Measurements from ENCODE around the gene SAP30BP. TPM values are rescaled to one million over a fixed set of nuclear protein-coding genes. Genes with fewer than 3 reads are reported as not detected.

SAP30BP gene
- total RNA-seq, 1 donor from 2014 or later: 107 TPM

- TF ChIP-seq CTCF (conservative IDR thresholded peaks at IDR 0.05; ENCODE audit: low read depth, low read length): no peak
- H3K4me3 ChIP-seq (ENCODE audit: low read depth, low read length): no peak overlapping the region
- DNase-seq (ENCODE audit: low read depth): no peak
Measured at GRCh38 chr17:75736173-75736835, 69.2 kb downstream of the SAP30BP start.

- DNase-seq (ENCODE audit: low read depth): no peak
- H3K4me3 ChIP-seq (ENCODE audit: low read depth, low read length): no peak overlapping the region
- TF ChIP-seq CTCF (conservative IDR thresholded peaks at IDR 0.05; ENCODE audit: low read depth, low read length): no peak
Measured at GRCh38 chr17:75737133-75737962, 70.2 kb downstream of the SAP30BP start.

GRCh38 chr17:75738218-75738802 is 71.2 kb downstream of the SAP30BP start:
- no peak for DNase-seq (ENCODE audit: low read depth)
- TF ChIP-seq CTCF (conservative IDR thresholded peaks at IDR 0.05; ENCODE audit: low read depth, low read length): no peak

GRCh38 chr17:75739174-75739573 is 72.0 kb downstream of the SAP30BP start:
- no peak for TF ChIP-seq CTCF (conservative IDR thresholded peaks at IDR 0.05; ENCODE audit: low read depth, low read length)
- H3K4me3 ChIP-seq (ENCODE audit: low read depth, low read length): no peak overlapping the region
- no peak for DNase-seq (ENCODE audit: low read depth)

More at GRCh38 chr17:75738218-75738802, 71.2 kb downstream of the SAP30BP start:
- H3K4me3 ChIP-seq (ENCODE audit: low read depth, low read length): no peak overlapping the region

GRCh38 chr17:75739801-75740200 is 72.7 kb downstream of the SAP30BP start:
- no peak for DNase-seq (ENCODE audit: low read depth)
- TF ChIP-seq CTCF (conservative IDR thresholded peaks at IDR 0.05; ENCODE audit: low read depth, low read length): no peak
- H3K4me3 ChIP-seq (ENCODE audit: low read depth, low read length): no peak overlapping the region

GRCh38 chr17:75740215-75740614 is 73.1 kb downstream of the SAP30BP start:
- H3K4me3 ChIP-seq (ENCODE audit: low read depth, low read length): no peak overlapping the region
- TF ChIP-seq CTCF (conservative IDR thresholded peaks at IDR 0.05; ENCODE audit: low read depth, low read length): no peak
- DNase-seq (ENCODE audit: low read depth): no peak

Data from epithelial cell of proximal tubule (primary cell).